Measurements from ENCODE around the gene PRAMEF5.
"Not testable (repeated sequence)": the region's sequence is repeated elsewhere in the genome, so short reads cannot be mapped to it uniquely, and the experiment has no call there.

Gene PRAMEF5

GRCh38 chr1:13232056-13232455 is 21.9 kb upstream of the PRAMEF5 start:
- H3K4me3 Mint-ChIP-seq; H3K27ac Mint-ChIP-seq; H3K36me3 Mint-ChIP-seq (ENCODE audit: low read depth); H3K4me1 Mint-ChIP-seq: not testable (repeated sequence)
- Mint-ChIP-seq H3K27me3 (ENCODE audit: low read depth) (peaks cover 14% of the 10 kb centered on the region), H3K9me3 (peaks cover 45% of the 10 kb centered on the region)

- not testable (repeated sequence) for H3K4me3 Mint-ChIP-seq; H3K36me3 Mint-ChIP-seq (ENCODE audit: low read depth); H3K27ac Mint-ChIP-seq; H3K4me1 Mint-ChIP-seq
- H3K27me3 Mint-ChIP-seq (ENCODE audit: low read depth): peaks cover 13% of the 10 kb centered on the region
- peaks cover 38% of the 10 kb centered on the region for H3K9me3 Mint-ChIP-seq
These were observed 19.9 kb upstream of the PRAMEF5 start for GRCh38 chr1:13234057-13234456.

- H3K4me1 Mint-ChIP-seq; H3K4me3 Mint-ChIP-seq; H3K27ac Mint-ChIP-seq; H3K36me3 Mint-ChIP-seq (ENCODE audit: low read depth): not testable (repeated sequence)
- peaks cover 12% of the 10 kb centered on the region for H3K27me3 Mint-ChIP-seq (ENCODE audit: low read depth)
- H3K9me3 Mint-ChIP-seq: peaks cover 35% of the 10 kb centered on the region
These were observed 16.4 kb upstream of the PRAMEF5 start for GRCh38 chr1:13237572-13237971.

GRCh38 chr1:13239633-13240032 is 14.4 kb upstream of the PRAMEF5 start:
- H3K27me3 Mint-ChIP-seq (ENCODE audit: low read depth); H3K36me3 Mint-ChIP-seq (ENCODE audit: low read depth); H3K27ac Mint-ChIP-seq; H3K4me3 Mint-ChIP-seq; H3K4me1 Mint-ChIP-seq: not testable (repeated sequence)
- peaks cover 25% of the 10 kb centered on the region for H3K9me3 Mint-ChIP-seq

- not testable (repeated sequence) for H3K27ac Mint-ChIP-seq; H3K4me3 Mint-ChIP-seq; H3K4me1 Mint-ChIP-seq; H3K27me3 Mint-ChIP-seq (ENCODE audit: low read depth); H3K36me3 Mint-ChIP-seq (ENCODE audit: low read depth)
- H3K9me3 Mint-ChIP-seq: peaks cover 38% of the 10 kb centered on the region
These were observed 10.3 kb upstream of the PRAMEF5 start for GRCh38 chr1:13243536-13244263.

- H3K4me3 Mint-ChIP-seq; H3K36me3 Mint-ChIP-seq (ENCODE audit: low read depth); H3K27me3 Mint-ChIP-seq (ENCODE audit: low read depth); H3K4me1 Mint-ChIP-seq; H3K27ac Mint-ChIP-seq: not testable (repeated sequence)
- H3K9me3 Mint-ChIP-seq: peaks cover 31% of the 10 kb centered on the region
These were observed 8.0 kb upstream of the PRAMEF5 start for GRCh38 chr1:13245841-13246553.

- H3K27me3 Mint-ChIP-seq (ENCODE audit: low read depth); H3K4me3 Mint-ChIP-seq; H3K27ac Mint-ChIP-seq; H3K4me1 Mint-ChIP-seq; H3K36me3 Mint-ChIP-seq (ENCODE audit: low read depth): not testable (repeated sequence)
- peaks cover 27% of the 10 kb centered on the region for H3K9me3 Mint-ChIP-seq
These were observed 7.5 kb upstream of the PRAMEF5 start for GRCh38 chr1:13246554-13246871.

GRCh38 chr1:13247122-13247521 is 6.9 kb upstream of the PRAMEF5 start:
- not testable (repeated sequence) for H3K27me3 Mint-ChIP-seq (ENCODE audit: low read depth); H3K27ac Mint-ChIP-seq; H3K4me1 Mint-ChIP-seq; H3K36me3 Mint-ChIP-seq (ENCODE audit: low read depth); H3K4me3 Mint-ChIP-seq
- peaks cover 26% of the 10 kb centered on the region for H3K9me3 Mint-ChIP-seq

- H3K27me3 Mint-ChIP-seq (ENCODE audit: low read depth); H3K27ac Mint-ChIP-seq; H3K4me3 Mint-ChIP-seq; H3K9me3 Mint-ChIP-seq; H3K4me1 Mint-ChIP-seq; H3K36me3 Mint-ChIP-seq (ENCODE audit: low read depth): not testable (repeated sequence)
These were observed 11.1 kb downstream of the PRAMEF5 start for GRCh38 chr1:13265124-13265523.

GRCh38 chr1:13277016-13277415 is 23.0 kb downstream of the PRAMEF5 start:
- not testable (repeated sequence) for H3K4me1 Mint-ChIP-seq; H3K27me3 Mint-ChIP-seq (ENCODE audit: low read depth); H3K9me3 Mint-ChIP-seq; H3K27ac Mint-ChIP-seq; H3K36me3 Mint-ChIP-seq (ENCODE audit: low read depth); H3K4me3 Mint-ChIP-seq

GRCh38 chr1:13279617-13280016 is 25.6 kb downstream of the PRAMEF5 start:
- not testable (repeated sequence) for H3K4me3 Mint-ChIP-seq; H3K9me3 Mint-ChIP-seq; H3K4me1 Mint-ChIP-seq; H3K36me3 Mint-ChIP-seq (ENCODE audit: low read depth); H3K27ac Mint-ChIP-seq; H3K27me3 Mint-ChIP-seq (ENCODE audit: low read depth)

- not testable (repeated sequence) for H3K27ac Mint-ChIP-seq; H3K4me3 Mint-ChIP-seq; H3K36me3 Mint-ChIP-seq (ENCODE audit: low read depth); H3K4me1 Mint-ChIP-seq; H3K27me3 Mint-ChIP-seq (ENCODE audit: low read depth); H3K9me3 Mint-ChIP-seq
These were observed 31.0 kb downstream of the PRAMEF5 start, which contains the start of gene PRAMEF8 for GRCh38 chr1:13285037-13285436. Gene PRAMEF8, minus strand, starts transcription at chr1:13285137. Its CDS starts 1,046 bp downstream, at chr1:13284091.

GRCh38 chr1:13289030-13289429 is 35.0 kb downstream of the PRAMEF5 start:
- not testable (repeated sequence) for H3K9me3 Mint-ChIP-seq; H3K27me3 Mint-ChIP-seq (ENCODE audit: low read depth); H3K4me1 Mint-ChIP-seq; H3K27ac Mint-ChIP-seq; H3K36me3 Mint-ChIP-seq (ENCODE audit: low read depth); H3K4me3 Mint-ChIP-seq

- not testable (repeated sequence) for H3K4me1 Mint-ChIP-seq; H3K9me3 Mint-ChIP-seq; H3K27ac Mint-ChIP-seq; H3K4me3 Mint-ChIP-seq; H3K36me3 Mint-ChIP-seq (ENCODE audit: low read depth); H3K27me3 Mint-ChIP-seq (ENCODE audit: low read depth)
These were observed 43.4 kb downstream of the PRAMEF5 start for GRCh38 chr1:13297216-13297931.

GRCh38 chr1:13298699-13299098 is 44.7 kb downstream of the PRAMEF5 start:
- H3K36me3 Mint-ChIP-seq (ENCODE audit: low read depth); H3K4me3 Mint-ChIP-seq; H3K4me1 Mint-ChIP-seq: not testable (repeated sequence)

More at GRCh38 chr1:13298699-13299098, 44.7 kb downstream of the PRAMEF5 start:
- H3K27me3 Mint-ChIP-seq (ENCODE audit: low read depth); H3K27ac Mint-ChIP-seq; H3K9me3 Mint-ChIP-seq: not testable (repeated sequence)
